ENCODE results near the gene SLC39A5. TPM values are rescaled to one million over a fixed set of nuclear protein-coding genes. Genes with fewer than 3 reads are reported as not detected.

Gene SLC39A5
- total and polyA plus RNA-seq, 2 of the 13 experiments (the other 11 are each of a cell fraction or from before 2014, with no cell fraction given), result 59.7 to 101 TPM

GRCh38 chr12:56190695-56191155, 39.1 kb upstream of the SLC39A5 start:
- no peak for ATAC-seq
- Histone ChIP-seq H3K79me2 (ENCODE audit: insufficient read depth, low read length) (peaks cover 18% of the 10 kb centered on the region), H3K36me3 (replicated peaks in 1 of 2; ENCODE audit: control insufficient read depth in 1 of 2, insufficient read depth in 2 of 2, low read length in 2 of 2) (peaks cover 0 to 7% of the 10 kb centered on the region in 2 experiments; a peak in 1 of 5 replicates), H3K4me1 (ENCODE audit: insufficient read depth, low read length) (peaks cover 34% of the 10 kb centered on the region), H3K4me2 (ENCODE audit: low read depth, low read length) (peak overlapping the region; percentile 86), H3K27ac (ENCODE audit: extremely low read length, insufficient read depth, low read length) (peak overlapping the region; percentile 74), H3K4me3 (replicated peaks in 1 of 3; ENCODE audit: insufficient read depth in 1 of 3, low read depth in 2 of 3, low read length in 3 of 3) (peak overlapping the region; percentile 76 to 94 (median 93)), H3K9me3 (ENCODE audit: low read length) (no peaks in the 10 kb centered on the region), H2AFZ (ENCODE audit: low read length) (peak overlapping the region; percentile 76), H3K27me3 (ENCODE audit: control insufficient read depth in 1 of 2, insufficient read depth in 2 of 2, low read length in 2 of 2) (no peaks in the 10 kb centered on the region; a peak in 1 of 5 replicates), H4K20me1 (ENCODE audit: insufficient read depth, low read length) (no peaks in the 10 kb centered on the region), H3K9ac (ENCODE audit: insufficient read depth, low read depth, low read length) (peak overlapping the region; percentile 76)
- no peak for FAIRE-seq
- WGBS (ENCODE audit: low lambda C conversion rate), result 19% methylated on average over 9 of the region's 9 CpGs
- ChIA-PET POLR2A (interaction anchor here (0.7 to 3.6 kb wide), 5 partner anchors 9 to 73 kb away, joined by 4 to 48 read pairs (median 22); partner anchors contain the start of genes ESYT1, MYL6, RNF41 and ZC3H10), CTCF (ENCODE audit: low intra/inter-chr PET ratio, low total read pairs) (interaction anchor here (1.1 to 2.7 kb wide), 5 partner anchors 33 to 72 kb away, joined by 3 to 49 read pairs (median 3); partner anchors contain the start of genes ANKRD52, ESYT1, MYL6 and MYL6B)
- BruUV-seq (replicated peaks), result no TSS peak
- no peak for DNase-seq (ENCODE audit: low spot score)
- intact Hi-C loops (cut with micrococcal nuclease; ENCODE audit: unreplicated experiment) (loop anchor here (5.0 kb wide), 2 partner anchors 33 to 272 kb away; partner anchors contain the start of gene MYL6), in situ Hi-C loops (cut with HindIII; ENCODE audit: extremely low pct_ligation_motif_present, low pct_unique_long_range_greater_than_20kb) (loop anchor here (5.0 to 10.0 kb wide), 2 partner anchors 67 to 274 kb away; partner anchors contain the start of genes ANKRD52 and SPRYD4)
- TF ChIP-seq CBX1 (IDR thresholded peaks at IDR 0.05; ENCODE audit: low read depth) (no peak), ZNF121 (CRISPR knock-in tag; IDR thresholded peaks at IDR 0.05) (no peak), ARNTL (CRISPR knock-in tag; IDR thresholded peaks at IDR 0.05) (no peak), LCORL (IDR thresholded peaks at IDR 0.05) (no peak), LCORL (CRISPR knock-in tag; IDR thresholded peaks at IDR 0.05) (no peak), ZNF652 (CRISPR knock-in tag; IDR thresholded peaks at IDR 0.05; ENCODE audit: borderline replicate concordance, low read depth) (peak; percentile 76; the same call in 1 of the 2 replicates), THYN1 (CRISPR knock-in tag; IDR thresholded peaks at IDR 0.05; ENCODE audit: borderline replicate concordance, low read depth) (no peak), SALL1 (CRISPR knock-in tag; IDR thresholded peaks at IDR 0.05) (no peak), U2AF2 (IDR thresholded peaks at IDR 0.05; ENCODE audit: low read depth, low read length) (no peak), ZNF713 (CRISPR knock-in tag; IDR thresholded peaks at IDR 0.05) (0 out of 2 replicates have a peak, but pooled peaks have one; percentile 8), MTERF4 (CRISPR knock-in tag; IDR thresholded peaks at IDR 0.05) (no peak), ZBTB7A (CRISPR knock-in tag; IDR thresholded peaks at IDR 0.05) (no peak), MAF1 (CRISPR knock-in tag; IDR thresholded peaks at IDR 0.05; ENCODE audit: borderline replicate concordance) (no peak), NKX3-1 (CRISPR knock-in tag; IDR thresholded peaks at IDR 0.05) (no peak), ZBTB37 (CRISPR knock-in tag; IDR thresholded peaks at IDR 0.05) (no peak; the same call in 1 of the 2 replicates), ZMAT3 (CRISPR knock-in tag; conservative IDR thresholded peaks at IDR 0.05) (no peak), FOXM1 (CRISPR knock-in tag; IDR thresholded peaks at IDR 0.05) (no peak), SCMH1 (CRISPR knock-in tag; IDR thresholded peaks at IDR 0.05; ENCODE audit: borderline replicate concordance) (no peak), ZNF674 (CRISPR knock-in tag; IDR thresholded peaks at IDR 0.05; ENCODE audit: low read depth) (no peak)
- TF ChIP-seq, protein P1, sequence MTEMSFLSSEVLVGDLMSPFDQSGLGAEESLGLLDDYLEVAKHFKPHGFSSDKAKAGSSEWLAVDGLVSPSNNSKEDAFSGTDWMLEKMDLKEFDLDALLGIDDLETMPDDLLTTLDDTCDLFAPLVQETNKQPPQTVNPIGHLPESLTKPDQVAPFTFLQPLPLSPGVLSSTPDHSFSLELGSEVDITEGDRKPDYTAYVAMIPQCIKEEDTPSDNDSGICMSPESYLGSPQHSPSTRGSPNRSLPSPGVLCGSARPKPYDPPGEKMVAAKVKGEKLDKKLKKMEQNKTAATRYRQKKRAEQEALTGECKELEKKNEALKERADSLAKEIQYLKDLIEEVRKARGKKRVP (CRISPR knock-in tag; IDR thresholded peaks at IDR 0.05), result 0 out of 4 replicates have a peak, but pooled peaks of 1 of the 2 experiments have one; percentile 2
- TF ChIP-seq, protein P2, sequence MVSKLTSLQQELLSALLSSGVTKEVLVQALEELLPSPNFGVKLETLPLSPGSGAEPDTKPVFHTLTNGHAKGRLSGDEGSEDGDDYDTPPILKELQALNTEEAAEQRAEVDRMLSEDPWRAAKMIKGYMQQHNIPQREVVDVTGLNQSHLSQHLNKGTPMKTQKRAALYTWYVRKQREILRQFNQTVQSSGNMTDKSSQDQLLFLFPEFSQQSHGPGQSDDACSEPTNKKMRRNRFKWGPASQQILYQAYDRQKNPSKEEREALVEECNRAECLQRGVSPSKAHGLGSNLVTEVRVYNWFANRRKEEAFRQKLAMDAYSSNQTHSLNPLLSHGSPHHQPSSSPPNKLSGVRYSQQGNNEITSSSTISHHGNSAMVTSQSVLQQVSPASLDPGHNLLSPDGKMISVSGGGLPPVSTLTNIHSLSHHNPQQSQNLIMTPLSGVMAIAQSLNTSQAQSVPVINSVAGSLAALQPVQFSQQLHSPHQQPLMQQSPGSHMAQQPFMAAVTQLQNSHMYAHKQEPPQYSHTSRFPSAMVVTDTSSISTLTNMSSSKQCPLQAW (CRISPR knock-in tag; IDR thresholded peaks at IDR 0.05), result no peak

Data from HepG2 (cell line).